NB4 (cell line): ENCODE results near the gene ZFHX3.

Source experiments
- CTCF ChIP-seq: IDR thresholded peaks from one replicate; pipeline ENCODE4 v1.5.1; 2012; ENCODE audit warnings: low read depth, low read length
- POLR2A ChIP-seq: IDR thresholded peaks from 2 replicates; pipeline ENCODE4 v1.6.1; 2011; ENCODE audit warnings: mild to moderate bottlenecking; ENCODE audit not compliant: insufficient read length; ENCODE audit errors: extremely low read depth

- TF ChIP-seq POLR2A (no peak), CTCF (no peak)
Observed at GRCh38 chr16:72800524-72801161, 247.3 kb downstream of the ZFHX3 start.
